Activated CD4-positive, alpha-beta T cell treated with anti-CD3 and anti-CD28 coated beads, Interleukin-2, Interleukin-4, amounts not matched to agents 100 ng/mL and 50 ng/mL, durations not matched to agents 16 hours and 8 hours (primary cell): Measurements from ENCODE around the gene FGF11.
"Not testable (repeated sequence)": the region's sequence is repeated elsewhere in the genome, so short reads cannot be mapped to it uniquely, and the experiment has no call there.

Experiments
- DNase-seq: peaks from one replicate; pipeline ENCODE4 v3.0.0-alpha.2; 2020; ENCODE audit warnings: low spot score

The FGF11 gene

GRCh38 chr17:7479213-7480088 lies 40.1 kb downstream of the FGF11 start, which contains the start of gene ZBTB4:
Gene ZBTB4 (minus strand): TSS chr17:7479631. CDS start chr17:7466801, 12,830 bp downstream.
- peak; percentile 34 for DNase-seq

- DNase-seq: no peak
Measured at GRCh38 chr17:7480089-7480384, 40.7 kb downstream of the FGF11 start.

- not testable (repeated sequence) for DNase-seq
Measured at GRCh38 chr17:7481275-7481674, 42.0 kb downstream of the FGF11 start, which contains the start of gene SLC35G6. Gene SLC35G6 (plus strand): TSS chr17:7481446. CDS start chr17:7481517, 71 bp downstream.

- not testable (repeated sequence) for DNase-seq
Measured at GRCh38 chr17:7481842-7482741, 42.8 kb downstream of the FGF11 start.

GRCh38 chr17:7482742-7483088 lies 43.4 kb downstream of the FGF11 start:
- DNase-seq: not testable (repeated sequence)

GRCh38 chr17:7483255-7484066 lies 44.1 kb downstream of the FGF11 start:
- DNase-seq: peak; percentile 94

- DNase-seq: peak; percentile 98
Measured at GRCh38 chr17:7484067-7484918, 45.0 kb downstream of the FGF11 start, which contains the start of gene POLR2A. Gene POLR2A (plus strand): TSS chr17:7484366.

- no peak for DNase-seq
Measured at GRCh38 chr17:7484919-7485377, 45.6 kb downstream of the FGF11 start.

GRCh38 chr17:7486181-7486580 lies 46.9 kb downstream of the FGF11 start:
- no peak for DNase-seq

GRCh38 chr17:7490144-7490543 lies 50.8 kb downstream of the FGF11 start:
- DNase-seq: no peak

GRCh38 chr17:7491583-7491982 lies 52.3 kb downstream of the FGF11 start:
- DNase-seq: no peak

GRCh38 chr17:7493941-7494340 lies 54.6 kb downstream of the FGF11 start:
- DNase-seq: no peak
